GM23248 (cell line): ENCODE data around the gene CADM4. TPM values are rescaled to one million over a fixed set of nuclear protein-coding genes. Genes with fewer than 3 reads are reported as not detected.

Source experiments
- DNase-seq: peaks from one replicate; pipeline ENCODE4 v3.0.0-alpha.2; 2015
- H2AFZ ChIP-seq: fragments of 200-600 bp; sonication (generic); 2 replicates; pipeline ENCODE4 v1.6.1; 2016; ENCODE audit warnings: antibody characterized with exemption
- H3F3A ChIP-seq: fragments of 200-600 bp; sonication (generic); 2 replicates; pipeline ENCODE4 v1.6.1; 2016; ENCODE audit warnings: mild to moderate bottlenecking, antibody characterized with exemption, mixed run types; ENCODE audit not compliant: insufficient read depth
- H3K27ac ChIP-seq: fragments of 200-600 bp; sonication (generic); 2 replicates; pipeline ENCODE4 v1.5.1; 2016; ENCODE audit warnings: mild to moderate bottlenecking
- H3K27me3 ChIP-seq: fragments of 200-600 bp; sonication (generic); replicated peaks from 2 replicates; pipeline ENCODE4 v1.6.1; 2016; ENCODE audit warnings: mild to moderate bottlenecking; ENCODE audit not compliant: insufficient read depth
- H3K36me3 ChIP-seq: fragments of 200-600 bp; sonication (generic); 2 replicates; pipeline ENCODE4 v1.6.1; 2016; ENCODE audit warnings: low read depth, mild to moderate bottlenecking
- H3K4me1 ChIP-seq: fragments of 200-600 bp; sonication (generic); 2 replicates; pipeline ENCODE4 v1.6.1; 2016; ENCODE audit warnings: mild to moderate bottlenecking; ENCODE audit not compliant: insufficient read depth
- H3K4me2 ChIP-seq: fragments of 200-600 bp; sonication (generic); one replicate; pipeline ENCODE4 v1.6.1; 2016; ENCODE audit warnings: mild to moderate bottlenecking; ENCODE audit not compliant: unreplicated experiment
- H3K4me3 ChIP-seq: fragments of 200-600 bp; sonication (generic); 2 replicates; pipeline ENCODE4 v1.5.1; 2016; ENCODE audit warnings: mild to moderate bottlenecking
- H3K79me2 ChIP-seq: fragments of 200-600 bp; sonication (generic); 2 replicates; pipeline ENCODE4 v1.6.1; 2016; ENCODE audit warnings: mild to moderate bottlenecking; ENCODE audit not compliant: insufficient read depth
- H3K9ac ChIP-seq: fragments of 200-600 bp; sonication (generic); 2 replicates; pipeline ENCODE4 v1.6.1; 2016; ENCODE audit warnings: mild to moderate bottlenecking
- H3K9me2 ChIP-seq: fragments of 200-600 bp; sonication (generic); 2 replicates; pipeline ENCODE4 v1.6.1; 2016; ENCODE audit warnings: mixed run types, mild to moderate bottlenecking, moderate library complexity; ENCODE audit not compliant: insufficient read depth
- H3K9me3 ChIP-seq: fragments of 200-600 bp; sonication (generic); one replicate; pipeline ENCODE4 v1.6.1; 2017; ENCODE audit warnings: low read depth
- H4K20me1 ChIP-seq: fragments of 200-600 bp; sonication (generic); 2 replicates; pipeline ENCODE4 v1.6.0; 2016; ENCODE audit not compliant: insufficient read depth
- EZH2 ChIP-seq: fragments of 200-600 bp; sonication (generic); IDR thresholded peaks from 2 replicates; pipeline ENCODE4 v1.6.1; 2018; ENCODE audit warnings: antibody characterized with exemption, mild to moderate bottlenecking; ENCODE audit not compliant: insufficient read depth, poor library complexity, severe bottlenecking
- EZH2phosphoT487 ChIP-seq: fragments of 200-600 bp; sonication (generic); IDR thresholded peaks from 2 replicates; pipeline ENCODE4 v1.6.1; 2018; ENCODE audit warnings: antibody characterized with exemption, moderate library complexity, mild to moderate bottlenecking, low read depth; ENCODE audit not compliant: insufficient read depth
- WGBS, 2 experiments: methylation state at CpG; one replicate each; pipeline ENCODE4 v1.1.6; 2015 to 2017; ENCODE audit warnings: low lambda C conversion rate in 2 of 2, low coverage in 1 of 2; ENCODE audit errors: missing lambda C conversion rate in 2 of 2; 5-methylcytosine and 5-hydroxymethylcytosine counted together
- in situ Hi-C: fragments of 300-500 bp; cut with MboI; formaldehyde crosslinking; loops from 2 replicates; pipeline ENCODE4 v1.15.0; 2020
- polyA plus RNA-seq: library from polyadenylated mRNA; unstranded; fragments of >200 nt; fragmentation: Nextera tagmentation; extraction: Ambion mirVana; gene quantifications from 2 replicates; pipeline ENCODE4 v1.2.1, GENCODE V29; 2016
- small RNA-seq: library from RNA; depleted of rRNA; stranded (forward); fragments of <200 nt; gene quantifications from one replicate; pipeline ENCODE3, GENCODE V24; 2014; ENCODE audit warnings: low read depth, low replicate concordance
- total RNA-seq: library from RNA; depleted of rRNA; stranded (reverse); fragments of >200 nt; shearing (Covaris generic); gene quantifications from 2 replicates; pipeline ENCODE4 v1.2.3, GENCODE V29; 2014; rRNA removed

CADM4 gene
- total and polyA plus RNA-seq, 2 experiments from 2014 or later = 0.14 to 1.7 TPM

GRCh38 chr19:43575955-43576878 is 63.4 kb downstream of the CADM4 start:
- Histone ChIP-seq H3K4me3 (peak overlapping the region; percentile 72), H4K20me1 (no peaks in the 10 kb centered on the region), H3K9me2 (no peaks in the 10 kb centered on the region), H2AFZ (peak overlapping the region; percentile 94), H3K9me3 (no peaks in the 10 kb centered on the region), H3K9ac (peak overlapping the region; percentile 78), H3K36me3 (no peaks in the 10 kb centered on the region), H3K4me1 (peaks cover 6% of the 10 kb centered on the region), H3K79me2 (peaks cover 38% of the 10 kb centered on the region), H3F3A (no peaks in the 10 kb centered on the region), H3K4me2 (peak overlapping the region; percentile 63), H3K27ac (peak overlapping the region; percentile 78), H3K27me3 (no peaks in the 10 kb centered on the region)
- TF ChIP-seq EZH2 (no peak), EZH2phosphoT487 (no peak)
- DNase-seq = peak; percentile 40
- WGBS, 2 experiments = 43 to 59% methylated on average over 37 of the region's 37 CpGs
- in situ Hi-C loops = no loop called here

- H3F3A ChIP-seq = no peaks in the 10 kb centered on the region
- peak within 1 kb of the TSS; percentile 98 for H3K9ac ChIP-seq
- 1% methylated on average over 34 to 50 of the region's 51 CpGs for WGBS, 2 experiments
- H3K27me3 ChIP-seq = no peaks in the 10 kb centered on the region
- peak within 1 kb of the TSS; percentile 78 for H3K27ac ChIP-seq
- no peaks in the 10 kb centered on the region for H3K36me3 ChIP-seq
- peaks cover 6% of the 10 kb centered on the region for H3K4me1 ChIP-seq
- in situ Hi-C loops = no loop called here
- peak within 1 kb of the TSS; percentile 92 for H3K4me2 ChIP-seq
- peak within 1 kb of the TSS; percentile 99 for H2AFZ ChIP-seq
- H3K9me3 ChIP-seq = no peaks in the 10 kb centered on the region
- TF ChIP-seq EZH2 (no peak), EZH2phosphoT487 (no peak)
- H4K20me1 ChIP-seq = no peaks in the 10 kb centered on the region
- H3K79me2 ChIP-seq = peaks cover 41% of the 10 kb centered on the region
- no peaks in the 10 kb centered on the region for H3K9me2 ChIP-seq
- H3K4me3 ChIP-seq = peak within 1 kb of the TSS; percentile 100
- DNase-seq = peak; percentile 100
Measured at GRCh38 chr19:43575156-43575950, 64.3 kb downstream of the CADM4 start, which contains the start of the genes PINLYP and XRCC1. Gene PINLYP (plus strand): TSS chr19:43575801. CDS start chr19:43577192, 1,391 bp downstream. Gene XRCC1 (minus strand): TSS chr19:43575527. CDS start chr19:43575458, 69 bp downstream.

- DNase-seq = peak; percentile 60
- H3F3A ChIP-seq = no peaks in the 10 kb centered on the region
- H3K4me1 ChIP-seq = peaks cover 6% of the 10 kb centered on the region
- peaks cover 48% of the 10 kb centered on the region for H3K79me2 ChIP-seq
- H3K4me3 ChIP-seq = peak overlapping the region; percentile 100
- no peaks in the 10 kb centered on the region for H3K9me3 ChIP-seq
- no peaks in the 10 kb centered on the region for H3K9me2 ChIP-seq
- TF ChIP-seq EZH2 = no peak
- TF ChIP-seq EZH2phosphoT487 = no peak
- H3K27ac ChIP-seq = peak overlapping the region; percentile 78
- peak overlapping the region; percentile 98 for H3K9ac ChIP-seq
- H2AFZ ChIP-seq = peak overlapping the region; percentile 99
- no peaks in the 10 kb centered on the region for H3K27me3 ChIP-seq
- WGBS, 2 experiments = 21 to 23% methylated on average over 12 of the region's 12 CpGs
- H4K20me1 ChIP-seq = no peaks in the 10 kb centered on the region
- in situ Hi-C loops = no loop called here
- H3K36me3 ChIP-seq = no peaks in the 10 kb centered on the region
- H3K4me2 ChIP-seq = peak overlapping the region; percentile 92
Measured at GRCh38 chr19:43574424-43575155, 65.1 kb downstream of the CADM4 start.

Small RNA genes lying within 50 kb of the gene (small RNA-seq; reads per million reads assigned to genes)
- not detected for gene RN7SL368P

Other genes with a start within 250 kb of the CADM4 start
- gene TEX101, start 225.0 kb downstream of the CADM4 start, total RNA-seq = not detected in 2 replicates
- not detected in 2 replicates for gene TEX101, start 225.0 kb downstream of the CADM4 start, polyA plus RNA-seq
- not detected in 2 replicates for gene LYPD3, start 174.2 kb downstream of the CADM4 start, total RNA-seq
- 0.22 and 0.28 TPM in 2 replicates for gene LYPD3, start 174.2 kb downstream of the CADM4 start, polyA plus RNA-seq
- 5.6 and 8.9 TPM in 2 replicates for gene PHLDB3, start 135.1 kb downstream of the CADM4 start, total RNA-seq
- 3.9 and 4.6 TPM in 2 replicates for gene PHLDB3, start 135.1 kb downstream of the CADM4 start, polyA plus RNA-seq
- 71.1 and 100.0 TPM in 2 replicates for gene ETHE1, start 112.6 kb downstream of the CADM4 start, total RNA-seq
- gene ETHE1, start 112.6 kb downstream of the CADM4 start, polyA plus RNA-seq = 70.8 and 75.4 TPM in 2 replicates
- gene ZNF575, start 106.7 kb downstream of the CADM4 start, total RNA-seq = 0.22 TPM in 1 of 2 replicates, not detected in the other
- 3.1 and 3.9 TPM in 2 replicates for gene ZNF575, start 106.7 kb downstream of the CADM4 start, polyA plus RNA-seq
- 26.7 and 28.0 TPM in 2 replicates for gene XRCC1, start 64.3 kb downstream of the CADM4 start, total RNA-seq
- 26.7 and 32.4 TPM in 2 replicates for gene XRCC1, start 64.3 kb downstream of the CADM4 start, polyA plus RNA-seq
- gene PINLYP, start 64.0 kb downstream of the CADM4 start, total RNA-seq = 1.8 TPM in 1 of 2 replicates, not detected in the other
- gene PINLYP, start 64.0 kb downstream of the CADM4 start, polyA plus RNA-seq = 1.3 and 2.5 TPM in 2 replicates
- 19.9 and 25.5 TPM in 2 replicates for gene IRGQ, start 43.7 kb downstream of the CADM4 start, total RNA-seq
- gene IRGQ, start 43.7 kb downstream of the CADM4 start, polyA plus RNA-seq = 5.7 and 6.0 TPM in 2 replicates
- 11.7 and 14.4 TPM in 2 replicates for gene ZNF576, start 43.3 kb downstream of the CADM4 start, total RNA-seq
- 19.3 and 22.2 TPM in 2 replicates for gene ZNF576, start 43.3 kb downstream of the CADM4 start, polyA plus RNA-seq
- gene SRRM5, start 27.8 kb downstream of the CADM4 start, total RNA-seq = not detected in 2 replicates
- not detected in 2 replicates for gene SRRM5, start 27.8 kb downstream of the CADM4 start, polyA plus RNA-seq
- gene ZNF428, start 20.2 kb downstream of the CADM4 start, total RNA-seq = 24.0 and 36.0 TPM in 2 replicates
- 25.6 and 29.7 TPM in 2 replicates for gene ZNF428, start 20.2 kb downstream of the CADM4 start, polyA plus RNA-seq
- gene PLAUR, start 30.3 kb upstream of the CADM4 start, total RNA-seq = 100 and 118 TPM in 2 replicates
- gene PLAUR, start 30.3 kb upstream of the CADM4 start, polyA plus RNA-seq = 125 and 139 TPM in 2 replicates
- gene IRGC, start 76.2 kb upstream of the CADM4 start, total RNA-seq = not detected in 2 replicates
- not detected in 2 replicates for gene IRGC, start 76.2 kb upstream of the CADM4 start, polyA plus RNA-seq
- gene SMG9, start 115.1 kb upstream of the CADM4 start, total RNA-seq = 11.5 and 13.0 TPM in 2 replicates
- 23.2 and 25.7 TPM in 2 replicates for gene SMG9, start 115.1 kb upstream of the CADM4 start, polyA plus RNA-seq
- gene KCNN4, start 141.1 kb upstream of the CADM4 start, total RNA-seq = 8.7 and 13.7 TPM in 2 replicates
- gene KCNN4, start 141.1 kb upstream of the CADM4 start, polyA plus RNA-seq = 9.4 and 11.9 TPM in 2 replicates
- 0.32 and 0.76 TPM in 2 replicates for gene LYPD5, start 162.6 kb upstream of the CADM4 start, total RNA-seq
- gene LYPD5, start 162.6 kb upstream of the CADM4 start, polyA plus RNA-seq = 1.1 and 1.4 TPM in 2 replicates
- gene ZNF283, start 187.5 kb upstream of the CADM4 start, total RNA-seq = 12.1 and 14.2 TPM in 2 replicates
- gene ZNF283, start 187.5 kb upstream of the CADM4 start, polyA plus RNA-seq = 4.6 and 5.4 TPM in 2 replicates
- 4.2 and 4.5 TPM in 2 replicates for gene ZNF404, start 244.1 kb upstream of the CADM4 start, total RNA-seq
- gene ZNF404, start 244.1 kb upstream of the CADM4 start, polyA plus RNA-seq = 4.2 and 6.0 TPM in 2 replicates